HCT116 (cell line): ENCODE data around the gene SPSB1. TPM values are rescaled to one million over a fixed set of nuclear protein-coding genes. Genes with fewer than 3 reads are reported as not detected.

Experiments
- ATAC-seq: fragments of 200-7000 bp; cut with Tn5 transposase; 2 replicates; pipeline ENCODE4 v1.9.1; 2020; ENCODE audit warnings: mild to moderate bottlenecking, moderate library complexity
- BruUV-seq: library from RNA; stranded (reverse); fragments of 400-500 nt; replicated peaks from 2 replicates; lab custom pipeline; 2021; lab: Mats Ljungman, UMichigan
- CTCF ChIA-PET: fragments of 300-600 bp; sonication (Branson Sonifier 250); formaldehyde crosslinking; loops from one replicate; lab custom pipeline; 2021; ENCODE audit warnings: antibody characterized with exemption; lab: Charles Lee
- POLR2A ChIA-PET: fragments of 300-600, 350-600 bp; sonication (Branson Sonifier 250); formaldehyde crosslinking; loops from one replicate; lab custom pipeline; 2021; ENCODE audit warnings: antibody characterized with exemption; lab: Charles Lee
- RAD21 ChIA-PET, 2 experiments: fragments of 300-600 bp; sonication (Branson Sonifier 250); formaldehyde crosslinking; loops; one replicate each; lab custom pipeline; 2023; ENCODE audit warnings: low total read pairs in 2 of 2; ENCODE audit not compliant: uncharacterized antibody in 2 of 2, unreplicated experiment in 2 of 2, low non-redundant PET in 1 of 2; lab: Charles Lee
- DNase-seq: peaks from one replicate; pipeline ENCODE4 v3.0.0-alpha.2; 2010; ENCODE audit warnings: low read depth, low spot score
- H2AFZ ChIP-seq: fragments of 200-600 bp; shearing (Covaris generic), sonication (generic); 2 replicates; pipeline ENCODE4 v1.6.1; 2017; ENCODE audit warnings: low read depth, mixed run types, mixed read lengths, antibody characterized with exemption, low read length; ENCODE audit not compliant: poor library complexity, severe bottlenecking
- H3K27ac ChIP-seq: 2 replicates; pipeline ENCODE4 v1.5.1; 2012; ENCODE audit warnings: low read depth, low read length
- H3K27me3 ChIP-seq: fragments of 200-600 bp; sonication (generic); 2 replicates; pipeline ENCODE4 v1.6.1; 2016; ENCODE audit warnings: mixed run types, low read length, mixed read lengths; ENCODE audit not compliant: insufficient read depth
- H3K36me3 ChIP-seq, 2 experiments: fragments of 200-500 bp in 1 of 2; fragments of 200-600 bp in 1 of 2; sonication (Bioruptor generic) in 1 of 2; sonication (generic) in 1 of 2; 2 replicates each; pipeline versions ENCODE4 v1.5.1 to v1.6.1; 2014 to 2016; ENCODE audit warnings: low read length in 2 of 2, inconsistent platforms in 1 of 2, mixed read lengths in 1 of 2, mixed run types in 1 of 2; ENCODE audit not compliant: insufficient read depth in 2 of 2, control insufficient read depth in 1 of 2
- H3K4me1 ChIP-seq, 2 experiments: fragments of 200-600 bp in 1 of 2; sonication (generic) in 1 of 2; 2 replicates each; pipeline versions ENCODE4 v1.5.1 to v1.6.1; 2012 to 2017; ENCODE audit warnings: low read length in 2 of 2, inconsistent platforms in 1 of 2, mild to moderate bottlenecking in 1 of 2, mixed read lengths in 1 of 2, mixed run types in 1 of 2, moderate library complexity in 1 of 2; ENCODE audit not compliant: insufficient read depth in 2 of 2, control insufficient read depth in 1 of 2
- H3K4me2 ChIP-seq: fragments of 200-600 bp; sonication (generic); 2 replicates; pipeline ENCODE4 v1.6.1; 2017; ENCODE audit warnings: mixed run types, low read length, mixed read lengths
- H3K4me3 ChIP-seq, 2 experiments: fragments of 200-600 bp in 1 of 2; sonication (generic) in 1 of 2; replicated peaks in 1 of 2; 2 replicates each; pipeline ENCODE4 v1.5.1; 2011 to 2016; ENCODE audit warnings: low read length in 2 of 2, control low read depth in 1 of 2, low read depth in 1 of 2, mild to moderate bottlenecking in 1 of 2, mixed read lengths in 1 of 2, mixed run types in 1 of 2
- H3K79me2 ChIP-seq: fragments of 200-600 bp; sonication (generic); 2 replicates; pipeline ENCODE4 v1.6.1; 2017; ENCODE audit warnings: mild to moderate bottlenecking, mixed run types, low read length, moderate library complexity, mixed read lengths; ENCODE audit not compliant: insufficient read depth
- H3K9ac ChIP-seq: fragments of 200-600 bp; sonication (generic); 2 replicates; pipeline ENCODE4 v1.6.1; 2016; ENCODE audit warnings: low read length, mixed read lengths
- H3K9me2 ChIP-seq: fragments of 200-600 bp; sonication (generic), shearing (Covaris generic); 2 replicates; pipeline ENCODE4 v1.6.1; 2017; ENCODE audit warnings: mixed run types, mild to moderate bottlenecking, moderate library complexity; ENCODE audit not compliant: insufficient read depth
- H3K9me3 ChIP-seq, 2 experiments: fragments of 200-500 bp in 1 of 2; fragments of 200-600 bp in 1 of 2; sonication (Bioruptor generic) in 1 of 2; sonication (generic) in 1 of 2; 2 replicates each; pipeline ENCODE4 v1.6.1; 2014 to 2017; ENCODE audit warnings: low read length in 2 of 2, mixed read lengths in 2 of 2, inconsistent platforms in 1 of 2, low read depth in 1 of 2, mild to moderate bottlenecking in 1 of 2, mixed run types in 1 of 2, moderate library complexity in 1 of 2; ENCODE audit not compliant: control insufficient read depth in 1 of 2, insufficient read depth in 1 of 2
- H4K20me1 ChIP-seq: fragments of 200-600 bp; sonication (generic), shearing (Covaris generic); 2 replicates; pipeline ENCODE4 v1.6.1; 2017; ENCODE audit warnings: mixed run types, mild to moderate bottlenecking, moderate library complexity; ENCODE audit not compliant: insufficient read depth
- RAD21 ChIP-seq: IDR thresholded peaks from 2 replicates; pipeline ENCODE4 v1.6.1; 2012; ENCODE audit warnings: low read depth, mild to moderate bottlenecking
- ZBTB33 ChIP-seq: IDR thresholded peaks from 2 replicates; pipeline ENCODE4 v1.6.1; 2011; ENCODE audit warnings: mild to moderate bottlenecking, low read length, moderate library complexity; ENCODE audit not compliant: insufficient replicate concordance; ENCODE audit errors: extremely low read depth
- intact Hi-C: fragments of 100-400 bp; cut with micrococcal nuclease; formaldehyde crosslinking; loops from 2 replicates; pipeline ENCODE4 v1.10.0; 2022
- total RNA-seq: library from RNA; stranded (reverse); gene quantifications from one replicate; pipeline ENCODE4 v1.2.1, GENCODE V29; 2021; ENCODE audit not compliant: unreplicated experiment

SPSB1 gene
- total RNA-seq, 1 experiment from 2014 or later = 10.8 TPM

- ATAC-seq = no peak
- no peak for DNase-seq
- POLR2A ChIA-PET = interaction anchor here (0.6 kb wide), 1 partner anchor 133 kb away, joined by 3 read pairs; no protein-coding TSS in a partner anchor
Measured at GRCh38 chr1:9294910-9295636, 2.4 kb downstream of the SPSB1 start.

More at GRCh38 chr1:9294910-9295636, 2.4 kb downstream of the SPSB1 start:
- Histone ChIP-seq H3K9me2 (no peaks in the 10 kb centered on the region), H3K9me3 (no peaks in the 10 kb centered on the region), H3K9ac (peak overlapping the region; percentile 76; the same call in 1 of the 2 replicates), H3K4me3 (peak overlapping the region in 1 of 2 experiments; percentile 92; a peak in 1 of 4 replicates), H3K4me1 (peaks cover 27 to 53% of the 10 kb centered on the region in 2 experiments), H3K36me3 (0 out of 4 replicates have a peak, but pooled peaks cover 0 to 3% of the 10 kb centered on the region in 2 experiments), H4K20me1 (no peaks in the 10 kb centered on the region), H2AFZ (no peak overlapping the region), H3K79me2 (peaks cover 56% of the 10 kb centered on the region), H3K27me3 (no peaks in the 10 kb centered on the region), H3K27ac (0 out of 2 replicates have a peak overlapping the region, but pooled peaks have one; percentile 12), H3K4me2 (peak overlapping the region; percentile 97)
- RAD21 ChIA-PET = interaction anchor here in 1 of 2 experiments (0.7 kb wide), 1 partner anchor 160 kb away, joined by 4 read pairs; no protein-coding TSS in a partner anchor
- BruUV-seq = no TSS peak
- CTCF ChIA-PET = no interaction called here
- intact Hi-C loops = no loop called here
- TF ChIP-seq ZBTB33 (no peak), RAD21 (peak; percentile 45)
